Upper lobe of left lung (tissue), 4 donors: ENCODE data around the gene PTGER1.

ENCODE experiments used
- CTCF ChIP-seq, 6 experiments: fragments of 450-650 bp in 4 of 6; fragments of 200-600 bp in 2 of 6; sonication (generic) in 2 of 6; IDR thresholded peaks; one replicate each; pipeline ENCODE4 v1.5.1; 2016 to 2019; ENCODE audit warnings: antibody characterized with exemption in 6 of 6
- EP300 ChIP-seq, 4 donors: sonication (generic); formaldehyde crosslinking; IDR thresholded peaks; one replicate each; pipeline ENCODE4 v1.5.1; 2017; ENCODE audit warnings: antibody characterized with exemption in 4 of 4, control low read depth in 2 of 4

DNA sequence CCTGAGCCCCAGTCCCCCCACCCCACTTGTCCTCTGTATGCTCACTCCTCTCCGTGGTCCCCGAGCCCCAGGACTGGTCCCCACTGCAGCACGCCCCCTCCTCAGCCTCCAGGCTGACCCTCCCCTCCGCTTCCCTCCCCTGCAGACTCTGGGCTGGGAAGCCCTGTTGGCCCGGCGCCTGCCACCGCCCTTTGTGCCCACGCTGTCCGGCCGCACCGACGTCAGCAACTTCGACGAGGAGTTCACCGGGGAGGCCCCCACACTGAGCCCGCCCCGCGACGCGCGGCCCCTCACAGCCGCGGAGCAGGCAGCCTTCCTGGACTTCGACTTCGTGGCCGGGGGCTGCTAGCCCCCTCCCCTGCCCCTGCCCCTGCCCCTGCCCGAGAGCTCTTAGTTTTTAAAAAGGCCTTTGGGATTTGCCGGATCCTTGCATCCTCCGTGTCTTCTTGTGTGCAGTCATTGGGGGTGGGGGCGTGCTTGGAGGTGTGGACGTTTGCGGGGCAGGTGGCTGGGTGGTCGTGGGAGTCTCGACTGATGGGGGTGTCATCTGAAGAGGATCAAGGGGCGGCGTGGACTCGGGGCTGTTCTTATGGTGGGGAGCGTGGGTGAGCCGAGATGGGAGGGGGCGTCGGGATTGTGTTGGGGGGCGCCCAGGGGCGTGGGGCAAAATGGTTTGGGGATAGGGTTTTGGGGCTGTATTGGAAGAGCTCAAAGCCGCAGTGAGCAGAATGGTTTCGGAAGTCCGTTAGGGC lies 3.5 kb downstream of the PTGER1 start:
- no peak for TF ChIP-seq CTCF (IDR thresholded peaks at IDR 0.05)
- no peak for TF ChIP-seq EP300 (IDR thresholded peaks at IDR 0.05)
